Lung (tissue), 12 donors: ENCODE measurements around the gene SH3RF2. TPM values are rescaled to one million over a fixed set of nuclear protein-coding genes. Genes with fewer than 3 reads are reported as not detected.
A peak's percentile ranks its signal among the peaks of the same experiment; 100 is the strongest.

Experiments used
- ATAC-seq: fragments of 200-7000 bp; cut with Tn5 transposase; one replicate; pipeline ENCODE4 v1.9.1; 2020; ENCODE audit warnings: moderate number of reproducible peaks; ENCODE audit not compliant: insufficient read depth, low FRiP score
- DNase-seq, 3 donors: peaks; one replicate each; pipeline ENCODE4 v3.0.0-alpha.2; 2013 to 2017
- H3K27ac ChIP-seq, 2 donors: one replicate each; pipeline ENCODE4 v1.5.1; 2013; ENCODE audit warnings: mild to moderate bottlenecking in 2 of 2, moderate library complexity in 2 of 2, control low read depth in 1 of 2, inconsistent platforms in 1 of 2, low read depth in 1 of 2, low read length in 1 of 2
- H3K27me3 ChIP-seq, 3 donors: one replicate each; pipeline ENCODE4 v1.5.1; 2013; ENCODE audit warnings: low read length in 2 of 3; ENCODE audit not compliant: control insufficient read depth in 3 of 3, insufficient read depth in 3 of 3
- H3K36me3 ChIP-seq, 4 donors: one replicate each; pipeline ENCODE4 v1.5.1; 2013; ENCODE audit warnings: low read length in 4 of 4, mild to moderate bottlenecking in 1 of 4, moderate library complexity in 1 of 4; ENCODE audit not compliant: control insufficient read depth in 4 of 4, insufficient read depth in 4 of 4
- H3K4me1 ChIP-seq, 5 donors: one replicate each; pipeline ENCODE4 v1.5.1; 2013; ENCODE audit warnings: low read length in 5 of 5, mild to moderate bottlenecking in 2 of 5, moderate library complexity in 1 of 5; ENCODE audit not compliant: control insufficient read depth in 5 of 5, insufficient read depth in 5 of 5
- H3K4me3 ChIP-seq: one replicate; pipeline ENCODE4 v1.5.1; 2013; ENCODE audit warnings: mild to moderate bottlenecking, control low read depth, moderate library complexity
- H3K9ac ChIP-seq, 2 donors: one replicate each; pipeline ENCODE4 v1.5.1; 2013; ENCODE audit warnings: low read length in 2 of 2, control low read depth in 1 of 2; ENCODE audit not compliant: insufficient read depth in 1 of 2
- H3K9me3 ChIP-seq, 4 donors: one replicate each; pipeline ENCODE4 v1.5.1; 2013; ENCODE audit warnings: low read length in 3 of 4, mild to moderate bottlenecking in 1 of 4, moderate library complexity in 1 of 4; ENCODE audit not compliant: control insufficient read depth in 4 of 4, insufficient read depth in 3 of 4
- WGBS, 2 donors: extraction: QIAGEN DNeasy Blood & Tissue Kit; methylation state at CpG; one replicate each; pipeline ENCODE4 v1.1.7; 2013; 5-methylcytosine and 5-hydroxymethylcytosine counted together
- polyA plus RNA-seq, 2 donors: library from polyadenylated mRNA; stranded (reverse); fragments of 200-250 nt; gene quantifications; one replicate each; pipeline ENCODE4 v1.2.1, GENCODE V29; 2013
- total RNA-seq, 2 donors: library from RNA; depleted of rRNA in 1 of 2; stranded (reverse); fragments of >200 nt in 1 of 2; gene quantifications; one replicate each; pipeline ENCODE4 v1.2.1, GENCODE V29; 2014 to 2021
- TF ChIP-seq, protein P1 (sequence below): IDR thresholded peaks from 2 replicates; pipeline ENCODE4 v1.5.1; 2012; ENCODE audit warnings: mild to moderate bottlenecking; ENCODE audit errors: control extremely low read depth, extremely low read depth
- donor health status: control.
- donor health status: control.
- donor health status: Bipolar disorder and iron deficiency.
- donor health status: healthy.
- donor health status: DM: yes; HTN: yes; CAD: no.

The SH3RF2 gene
- total and polyA plus RNA-seq, 4 donors: 1.3 to 14.3 (median 5.0) TPM

DNA sequence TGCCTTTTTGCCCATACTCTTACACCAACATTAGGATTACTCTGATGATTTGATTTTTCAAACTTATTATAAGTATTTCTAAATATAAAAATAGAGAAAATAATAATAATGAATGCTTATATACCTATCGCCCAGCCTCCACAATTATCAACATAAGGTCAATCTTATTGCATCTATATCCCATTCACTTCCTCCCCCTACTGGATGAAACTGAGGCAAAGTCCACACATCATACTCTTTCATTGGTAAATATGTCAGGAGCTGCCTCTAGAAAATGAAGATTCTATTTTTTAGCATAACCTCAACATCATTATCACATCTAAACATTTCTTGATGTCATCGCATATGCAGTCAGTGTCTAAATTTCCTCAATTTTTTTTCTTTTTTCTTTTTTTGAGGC, 44.3 kb downstream of the SH3RF2 start:
- Histone ChIP-seq H3K9ac (no peak overlapping the region), H3K36me3 (no peaks in the 10 kb centered on the region), H3K9me3 (no peaks in the 10 kb centered on the region), H3K27me3 (peaks cover 0 to 22% (median 0%) of the 10 kb centered on the region in 3 donors), H3K4me1 (peaks cover 0 to 20% (median 0%) of the 10 kb centered on the region in 5 donors), H3K4me3 (no peak overlapping the region), H3K27ac (no peak overlapping the region)
- no peak for ATAC-seq
- 90 to 94% methylated on average over 2 of the region's 2 CpGs for WGBS, 2 donors
- DNase-seq: no peak
- TF ChIP-seq, protein P1, sequence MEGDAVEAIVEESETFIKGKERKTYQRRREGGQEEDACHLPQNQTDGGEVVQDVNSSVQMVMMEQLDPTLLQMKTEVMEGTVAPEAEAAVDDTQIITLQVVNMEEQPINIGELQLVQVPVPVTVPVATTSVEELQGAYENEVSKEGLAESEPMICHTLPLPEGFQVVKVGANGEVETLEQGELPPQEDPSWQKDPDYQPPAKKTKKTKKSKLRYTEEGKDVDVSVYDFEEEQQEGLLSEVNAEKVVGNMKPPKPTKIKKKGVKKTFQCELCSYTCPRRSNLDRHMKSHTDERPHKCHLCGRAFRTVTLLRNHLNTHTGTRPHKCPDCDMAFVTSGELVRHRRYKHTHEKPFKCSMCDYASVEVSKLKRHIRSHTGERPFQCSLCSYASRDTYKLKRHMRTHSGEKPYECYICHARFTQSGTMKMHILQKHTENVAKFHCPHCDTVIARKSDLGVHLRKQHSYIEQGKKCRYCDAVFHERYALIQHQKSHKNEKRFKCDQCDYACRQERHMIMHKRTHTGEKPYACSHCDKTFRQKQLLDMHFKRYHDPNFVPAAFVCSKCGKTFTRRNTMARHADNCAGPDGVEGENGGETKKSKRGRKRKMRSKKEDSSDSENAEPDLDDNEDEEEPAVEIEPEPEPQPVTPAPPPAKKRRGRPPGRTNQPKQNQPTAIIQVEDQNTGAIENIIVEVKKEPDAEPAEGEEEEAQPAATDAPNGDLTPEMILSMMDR: no peak

DNA sequence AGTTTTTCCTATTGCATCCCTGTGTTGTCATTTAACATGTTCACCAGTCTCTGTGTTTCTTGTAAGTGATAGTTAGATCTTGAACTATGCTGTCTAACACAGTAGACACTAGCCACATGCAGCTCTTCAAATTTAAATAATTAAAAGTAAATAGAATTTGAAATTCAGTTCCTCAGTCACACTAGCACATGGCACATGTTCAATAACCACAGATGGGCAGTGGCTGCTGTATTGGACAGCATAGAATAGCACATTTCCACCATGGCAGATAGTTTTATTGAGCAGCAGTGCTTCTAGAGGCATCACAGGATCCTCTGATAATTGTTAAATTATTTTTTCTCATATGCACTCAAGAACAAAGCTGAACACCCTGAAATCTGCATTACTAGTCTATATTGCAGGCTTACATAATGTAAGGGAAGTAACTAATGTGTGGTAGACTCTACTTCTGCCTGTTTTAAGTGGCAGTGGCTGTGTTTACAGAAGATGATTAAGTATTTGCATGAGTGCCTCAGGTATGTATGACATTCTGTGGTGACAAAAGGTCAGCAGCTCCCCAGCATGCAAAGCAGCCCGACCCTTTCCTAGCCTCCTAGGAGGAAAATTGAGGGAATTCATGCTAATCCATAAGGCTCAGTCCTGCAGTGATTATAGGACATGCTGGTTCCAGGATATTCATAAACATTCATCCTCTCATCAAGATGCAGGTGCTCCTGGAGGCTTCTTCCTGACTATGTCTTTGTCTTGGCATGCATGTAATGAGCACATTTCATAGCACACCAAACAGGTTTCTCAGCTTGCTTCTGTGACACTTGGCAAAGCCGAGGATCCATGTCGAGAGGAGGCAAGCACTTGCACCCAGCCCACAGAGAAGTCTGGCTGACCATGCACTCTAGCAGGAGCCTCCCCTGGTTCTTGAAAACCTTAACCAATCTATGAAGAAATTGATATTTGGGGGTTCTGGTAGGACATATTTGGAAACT, 45.5 kb downstream of the SH3RF2 start:
- H3K27ac ChIP-seq: no peak overlapping the region
- no peak overlapping the region for H3K9ac ChIP-seq
- WGBS, 2 donors: 49 to 71% methylated on average over 3 of the region's 3 CpGs
- peak; percentile 73 for ATAC-seq
- TF ChIP-seq, protein P1: no peak
- peaks cover 0 to 22% (median 0%) of the 10 kb centered on the region in 3 donors for H3K27me3 ChIP-seq
- DNase-seq: peak; percentile 15 to 37 (median 18)
- H3K9me3 ChIP-seq: no peaks in the 10 kb centered on the region
- peaks cover 0 to 16% (median 0%) of the 10 kb centered on the region in 5 donors for H3K4me1 ChIP-seq
- no peaks in the 10 kb centered on the region for H3K36me3 ChIP-seq
- no peak overlapping the region for H3K4me3 ChIP-seq

DNA sequence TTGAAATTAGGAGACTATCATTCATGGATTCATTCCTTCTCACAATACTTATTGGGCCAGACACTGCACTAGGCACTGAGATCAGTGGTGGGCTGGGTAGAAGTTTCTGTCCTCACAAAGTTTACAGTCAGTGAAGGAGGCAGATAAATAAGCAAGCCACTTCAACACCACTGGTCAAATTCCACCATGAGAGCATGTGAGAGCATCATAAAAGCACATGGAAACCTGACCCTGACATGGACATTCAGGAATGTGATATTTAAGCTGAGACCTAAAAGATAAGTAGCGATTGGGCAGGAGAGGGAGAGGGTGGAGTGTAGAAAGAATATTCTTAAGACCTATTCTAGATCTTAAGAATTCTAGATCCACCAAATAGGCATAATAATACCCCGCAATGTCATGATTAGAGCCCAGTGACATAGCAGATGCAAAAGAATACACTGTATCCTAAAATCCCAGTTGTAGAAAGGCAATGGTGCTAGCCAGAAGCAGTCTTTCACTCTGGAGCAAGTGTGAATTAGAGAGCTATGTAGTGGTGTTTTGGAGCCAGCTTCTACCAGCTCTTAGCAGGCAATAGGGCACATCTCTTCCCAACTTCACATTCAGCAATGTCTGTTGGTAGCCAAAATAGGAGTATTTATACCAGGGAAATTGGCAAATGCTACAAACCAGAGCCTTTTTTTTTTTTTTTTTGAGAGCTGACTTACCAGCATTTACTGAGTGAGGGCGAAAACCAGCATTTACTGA, 46.4 kb downstream of the SH3RF2 start:
- ATAC-seq: no peak
- Histone ChIP-seq H3K27me3 (peaks cover 0 to 13% (median 0%) of the 10 kb centered on the region in 3 donors), H3K4me3 (no peak overlapping the region), H3K4me1 (peaks cover 0 to 16% (median 0%) of the 10 kb centered on the region in 5 donors), H3K9ac (no peak overlapping the region), H3K9me3 (no peaks in the 10 kb centered on the region), H3K27ac (no peak overlapping the region), H3K36me3 (no peaks in the 10 kb centered on the region)
- TF ChIP-seq, protein P1: no peak
- no peak for DNase-seq
- WGBS, 2 donors: 71 to 80% methylated on average over 3 of the region's 3 CpGs
